Calu3 (cell line): ENCODE results near the gene CDSN. TPM values are rescaled to one million over a fixed set of nuclear protein-coding genes. Genes with fewer than 3 reads are reported as not detected.

Experiments
- BruUV-seq: library from RNA; stranded (reverse); fragments of 400-500 nt; replicated peaks from 2 replicates; lab custom pipeline; 2021; lab: Mats Ljungman, UMichigan
- CTCF ChIA-PET: fragments of 300-600 bp; sonication (Branson Sonifier 250); formaldehyde crosslinking; loops from one replicate; lab custom pipeline; 2022; ENCODE audit warnings: antibody characterized with exemption; lab: Charles Lee
- DNase-seq: peaks from one replicate; pipeline ENCODE4 v3.0.0; 2022
- H3K27ac Mint-ChIP-seq: one replicate; pipeline ENCODE4 v1.8.0; 2022; ENCODE audit warnings: mixed read lengths; ENCODE audit not compliant: unreplicated experiment
- H3K27me3 Mint-ChIP-seq: one replicate; pipeline ENCODE4 v1.8.0; 2022; ENCODE audit warnings: mixed read lengths; ENCODE audit not compliant: unreplicated experiment
- H3K36me3 Mint-ChIP-seq: one replicate; pipeline ENCODE4 v1.8.0; 2022; ENCODE audit warnings: mild to moderate bottlenecking, moderate library complexity, mixed read lengths; ENCODE audit not compliant: insufficient read depth, unreplicated experiment
- H3K4me1 Mint-ChIP-seq: one replicate; pipeline ENCODE4 v1.8.0; 2022; ENCODE audit warnings: mild to moderate bottlenecking, low read depth, mixed read lengths; ENCODE audit not compliant: unreplicated experiment
- H3K4me3 Mint-ChIP-seq: one replicate; pipeline ENCODE4 v1.8.0; 2022; ENCODE audit warnings: mild to moderate bottlenecking, low read depth, moderate library complexity, mixed read lengths; ENCODE audit not compliant: unreplicated experiment
- H3K9me3 Mint-ChIP-seq: one replicate; pipeline ENCODE4 v1.8.0; 2022; ENCODE audit warnings: low read depth, mixed read lengths; ENCODE audit not compliant: unreplicated experiment
- CTCF ChIP-seq: fragments of 200-600 bp; IDR thresholded peaks from one replicate; pipeline ENCODE4 v1.8.0; 2022; ENCODE audit warnings: antibody characterized with exemption; ENCODE audit not compliant: unreplicated experiment
- intact Hi-C: fragments of 100-400 bp; cut with micrococcal nuclease; formaldehyde crosslinking; loops from one replicate; pipeline ENCODE4 v1.10.0; 2022; ENCODE audit not compliant: unreplicated experiment
- total RNA-seq: library from RNA; stranded (reverse); gene quantifications from 2 replicates; pipeline ENCODE4 v1.2.3, GENCODE V29; 2022

CDSN gene
- total RNA-seq, 1 experiment from 2014 or later: 0.35 TPM

GRCh38 chr6:31114541-31114878, 5.7 kb downstream of the CDSN start, which contains the start of gene PSORS1C1:
Gene PSORS1C1, plus strand, starts transcription at chr6:31114800. Its CDS starts 14,833 bp downstream, at chr6:31129633.
- H3K27ac Mint-ChIP-seq: peak within 1 kb of the TSS; percentile 87
- H3K9me3 Mint-ChIP-seq: no peaks in the 10 kb centered on the region
- DNase-seq: peak; percentile 90
- CTCF ChIA-PET: interaction anchor here (0.6 to 4.0 kb wide), 26 partner anchors 11 to 607 kb away, joined by 3 to 57 read pairs (median 6); partner anchors contain the start of gene VARS2
- BruUV-seq: no TSS peak
- intact Hi-C loops: loop anchor here (2.0 kb wide), 1 partner anchor 28 kb away; no protein-coding TSS in a partner anchor
- H3K4me1 Mint-ChIP-seq: peaks cover 51% of the 10 kb centered on the region
- peaks cover 13% of the 10 kb centered on the region for H3K27me3 Mint-ChIP-seq
- no peak for TF ChIP-seq CTCF
- H3K36me3 Mint-ChIP-seq: peaks cover 19% of the 10 kb centered on the region
- peak within 1 kb of the TSS; percentile 58 for H3K4me3 Mint-ChIP-seq

GRCh38 chr6:31113861-31114540, 6.2 kb downstream of the CDSN start:
- DNase-seq: no peak
- H3K9me3 Mint-ChIP-seq: no peaks in the 10 kb centered on the region
- intact Hi-C loops: loop anchor here (2.0 kb wide), 1 partner anchor 27 kb away; no protein-coding TSS in a partner anchor
- H3K27ac Mint-ChIP-seq: peak overlapping the region; percentile 87
- CTCF ChIA-PET: interaction anchor here (0.6 to 4.0 kb wide), 20 partner anchors 12 to 607 kb away, joined by 3 to 57 read pairs (median 8); partner anchors contain the start of gene VARS2
- H3K4me1 Mint-ChIP-seq: peaks cover 52% of the 10 kb centered on the region
- TF ChIP-seq CTCF: no peak
- H3K4me3 Mint-ChIP-seq: peak overlapping the region; percentile 58
- BruUV-seq: no TSS peak
- H3K36me3 Mint-ChIP-seq: peaks cover 19% of the 10 kb centered on the region
- peaks cover 18% of the 10 kb centered on the region for H3K27me3 Mint-ChIP-seq

GRCh38 chr6:31112478-31112877, 7.8 kb downstream of the CDSN start, which contains the start of gene C6orf15:
Gene C6orf15, minus strand, starts transcription at chr6:31112575. Its CDS starts 20 bp downstream, at chr6:31112555.
- intact Hi-C loops: no loop called here
- Mint-ChIP-seq H3K9me3 (no peaks in the 10 kb centered on the region), H3K4me3 (no peak within 1 kb of the TSS), H3K36me3 (peaks cover 19% of the 10 kb centered on the region), H3K4me1 (peaks cover 52% of the 10 kb centered on the region), H3K27me3 (peaks cover 19% of the 10 kb centered on the region), H3K27ac (no peak within 1 kb of the TSS)
- no peak for TF ChIP-seq CTCF
- DNase-seq: no peak
- BruUV-seq: no TSS peak
- CTCF ChIA-PET: interaction anchor here (0.7 to 0.8 kb wide), 2 partner anchors 24 to 25 kb away, joined by 3 read pairs; no protein-coding TSS in a partner anchor

- peaks cover 47% of the 10 kb centered on the region for H3K4me1 Mint-ChIP-seq
- H3K36me3 Mint-ChIP-seq: peaks cover 19% of the 10 kb centered on the region
- H3K27me3 Mint-ChIP-seq: peaks cover 21% of the 10 kb centered on the region
- no TSS peak for BruUV-seq
- no peak overlapping the region for H3K27ac Mint-ChIP-seq
- no peak for DNase-seq
- TF ChIP-seq CTCF: no peak
- CTCF ChIA-PET: interaction anchor here (1.2 kb wide), 1 partner anchor 25 kb away, joined by 4 read pairs; no protein-coding TSS in a partner anchor
- no peak overlapping the region for H3K4me3 Mint-ChIP-seq
- intact Hi-C loops: no loop called here
- no peaks in the 10 kb centered on the region for H3K9me3 Mint-ChIP-seq
Measured at GRCh38 chr6:31111712-31112111, 8.5 kb downstream of the CDSN start.
